Neuronal stem cell (in vitro differentiated cells): Measurements from ENCODE around the gene TXNL4A.

ENCODE experiments used
- DNase-seq: peaks from one replicate; pipeline ENCODE4 v3.0.0-alpha.2; 2013; ENCODE audit warnings: low spot score
- H2AFZ ChIP-seq: one replicate; pipeline ENCODE4 v1.6.1; 2013; ENCODE audit warnings: mild to moderate bottlenecking, low read length, inconsistent platforms
- H2AK5ac ChIP-seq: 2 replicates; pipeline ENCODE4 v1.6.1; 2013; ENCODE audit warnings: low read depth, mild to moderate bottlenecking, inconsistent platforms, low read length, moderate library complexity, mixed read lengths
- H2BK120ac ChIP-seq: 2 replicates; pipeline ENCODE4 v1.6.1; 2013; ENCODE audit warnings: low read depth, mild to moderate bottlenecking, inconsistent platforms, low read length, moderate library complexity, mixed read lengths
- H2BK12ac ChIP-seq: one replicate; pipeline ENCODE4 v1.6.1; 2013; ENCODE audit warnings: low read length, inconsistent platforms
- H2BK15ac ChIP-seq: 2 replicates; pipeline ENCODE4 v1.6.1; 2013; ENCODE audit warnings: mild to moderate bottlenecking, low read length, inconsistent platforms, mixed read lengths
- H2BK5ac ChIP-seq: one replicate; pipeline ENCODE4 v1.6.1; 2013; ENCODE audit warnings: inconsistent platforms, mild to moderate bottlenecking, low read length, moderate library complexity
- H3K14ac ChIP-seq: one replicate; pipeline ENCODE4 v1.6.1; 2013; ENCODE audit warnings: low read length, inconsistent platforms
- H3K18ac ChIP-seq: 2 replicates; pipeline ENCODE4 v1.6.1; 2013; ENCODE audit warnings: low read length, inconsistent platforms
- H3K23ac ChIP-seq: 2 replicates; pipeline ENCODE4 v1.6.1; 2013; ENCODE audit warnings: low read depth, mild to moderate bottlenecking, mixed read lengths, low read length, inconsistent platforms; ENCODE audit not compliant: poor library complexity
- H3K27ac ChIP-seq: replicated peaks from 3 replicates; pipeline ENCODE4 v1.5.1; 2013; ENCODE audit warnings: low read length, inconsistent platforms
- H3K27me3 ChIP-seq, 3 experiments: 2 replicates each; pipeline ENCODE4 v1.6.1; 2013; ENCODE audit warnings: low read length in 3 of 3, mild to moderate bottlenecking in 2 of 3, inconsistent platforms in 1 of 3, low read depth in 1 of 3, mixed read lengths in 1 of 3, moderate library complexity in 1 of 3; ENCODE audit not compliant: control insufficient read depth in 3 of 3, insufficient read depth in 3 of 3
- H3K36me3 ChIP-seq, 2 donors: replicated peaks in 1 of 2; 2 replicates each; pipeline ENCODE4 v1.6.1; 2013; ENCODE audit warnings: low read length in 2 of 2; ENCODE audit not compliant: control insufficient read depth in 2 of 2, insufficient read depth in 2 of 2
- H3K4ac ChIP-seq: 2 replicates; pipeline ENCODE4 v1.6.1; 2013; ENCODE audit warnings: inconsistent platforms, mild to moderate bottlenecking, low read length, moderate library complexity
- H3K4me1 ChIP-seq, 2 donors: 1 replicate in 1 of 2; 2 replicates in 1 of 2; pipeline ENCODE4 v1.6.1; 2013; ENCODE audit warnings: low read length in 2 of 2, low read depth in 1 of 2; ENCODE audit not compliant: control insufficient read depth in 2 of 2, insufficient read depth in 1 of 2
- H3K4me2 ChIP-seq: one replicate; pipeline ENCODE4 v1.6.1; 2013; ENCODE audit warnings: mild to moderate bottlenecking, low read length, inconsistent platforms; ENCODE audit not compliant: insufficient read depth, poor library complexity, severe bottlenecking
- H3K4me3 ChIP-seq, 2 donors: 2 replicates each; pipeline ENCODE4 v1.5.1; 2013; ENCODE audit warnings: low read length in 2 of 2, mild to moderate bottlenecking in 2 of 2, inconsistent platforms in 1 of 2, moderate library complexity in 1 of 2
- H3K79me1 ChIP-seq: one replicate; pipeline ENCODE4 v1.6.1; 2013; ENCODE audit warnings: low read depth, mild to moderate bottlenecking, inconsistent platforms, low read length, moderate library complexity
- H3K9ac ChIP-seq: one replicate; pipeline ENCODE4 v1.6.1; 2013; ENCODE audit warnings: mild to moderate bottlenecking, low read depth, low read length, inconsistent platforms; ENCODE audit not compliant: poor library complexity
- H3K9me3 ChIP-seq, 2 donors: replicated peaks in 1 of 2; 2 replicates each; pipeline versions ENCODE3 to v1.6.1; 2013; ENCODE audit warnings: low read length in 2 of 2, mild to moderate bottlenecking in 2 of 2, inconsistent platforms in 1 of 2, low read depth in 1 of 2, mixed read lengths in 1 of 2, moderate library complexity in 1 of 2; ENCODE audit not compliant: control insufficient read depth in 2 of 2, insufficient read depth in 1 of 2
- H4K8ac ChIP-seq: one replicate; pipeline ENCODE4 v1.6.1; 2013; ENCODE audit warnings: low read depth, mild to moderate bottlenecking, inconsistent platforms, low read length, moderate library complexity
- H4K91ac ChIP-seq: one replicate; pipeline ENCODE4 v1.6.1; 2013; ENCODE audit warnings: low read length, low read depth, mild to moderate bottlenecking, inconsistent platforms; ENCODE audit not compliant: poor library complexity
- WGBS, 2 donors: extraction: QIAGEN DNeasy Blood & Tissue Kit; methylation state at CpG; one replicate each; pipeline ENCODE4 v1.1.7; 2013; ENCODE audit warnings: missing lambda C conversion rate in 2 of 2, mixed read lengths in 1 of 2; ENCODE audit not compliant: insufficient read length in 2 of 2, insufficient replicate concordance in 1 of 2; ENCODE audit errors: extremely low coverage in 2 of 2; 5-methylcytosine and 5-hydroxymethylcytosine counted together

Gene TXNL4A

DNA sequence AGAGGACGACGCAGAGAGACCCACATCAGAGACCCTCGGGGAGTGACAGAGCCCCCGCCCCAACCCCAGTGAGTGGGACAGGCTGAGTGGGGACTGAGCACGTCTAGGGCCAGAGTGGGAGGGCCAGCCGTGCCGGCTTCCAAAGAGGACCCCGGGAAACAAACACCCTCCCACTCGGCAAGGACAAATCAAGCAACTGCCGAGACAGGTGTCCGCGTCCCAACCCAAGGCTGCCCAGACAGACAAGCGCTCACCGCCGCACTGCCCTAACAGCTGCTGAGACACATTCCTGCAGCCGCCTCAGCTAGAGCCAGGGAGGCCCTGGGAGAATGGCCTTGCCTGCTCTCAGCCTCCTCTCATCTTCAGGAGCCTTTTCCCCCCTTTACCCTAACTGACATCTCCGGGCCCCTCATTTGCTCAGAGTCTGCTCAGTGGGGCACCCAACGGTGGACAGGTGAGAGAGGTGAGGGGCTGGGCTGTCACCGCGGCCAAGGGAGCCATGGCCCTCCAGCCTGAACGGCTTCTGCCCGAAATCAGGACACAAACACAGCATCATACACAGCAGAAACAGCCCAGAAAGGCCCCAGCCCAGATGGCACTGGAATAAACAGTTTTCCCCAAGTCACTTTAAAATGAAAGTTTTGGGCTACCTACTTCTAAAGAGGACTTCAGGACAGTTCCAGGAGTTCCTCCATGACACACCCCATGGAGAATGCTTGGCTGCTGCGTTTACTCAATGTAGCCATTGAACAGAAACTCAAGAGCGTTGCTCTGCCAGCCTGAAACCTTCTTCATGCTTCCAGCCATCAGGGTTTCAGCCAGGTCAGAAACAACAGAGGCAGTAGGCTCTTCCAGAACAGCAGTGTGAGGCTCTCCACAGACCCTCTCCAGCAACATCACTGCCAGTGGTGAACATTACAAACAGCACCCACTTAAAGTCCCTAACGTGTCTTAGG, 60.5 kb downstream of the TXNL4A start:
- H3K4me1 ChIP-seq = peaks cover 0 to 6% of the 10 kb centered on the region in 2 donors
- H2BK120ac ChIP-seq = no peak overlapping the region
- no peak overlapping the region for H2AK5ac ChIP-seq
- no peak overlapping the region for H2BK12ac ChIP-seq
- no peak overlapping the region for H3K27ac ChIP-seq
- H3K9ac ChIP-seq = no peak overlapping the region
- H2BK15ac ChIP-seq = no peak overlapping the region
- peak overlapping the region; percentile 49 for H2BK5ac ChIP-seq
- no peak overlapping the region for H3K23ac ChIP-seq
- no peak overlapping the region for H4K8ac ChIP-seq
- no CpG with 5 or more reads among the region's 25 CpGs for WGBS, 2 donors
- peaks cover 0 to 57% of the 10 kb centered on the region in 2 donors for H3K36me3 ChIP-seq
- peaks cover 6% of the 10 kb centered on the region for H3K79me1 ChIP-seq
- no peak overlapping the region for H2AFZ ChIP-seq
- no peaks in the 10 kb centered on the region for H3K27me3 ChIP-seq
- no peak for DNase-seq
- H3K4me2 ChIP-seq = no peak overlapping the region
- H3K4me3 ChIP-seq = no peak overlapping the region
- peaks cover 14 to 57% of the 10 kb centered on the region in 2 donors for H3K9me3 ChIP-seq
- H3K18ac ChIP-seq = no peak overlapping the region
- no peak overlapping the region for H4K91ac ChIP-seq
- H3K14ac ChIP-seq = no peak overlapping the region
- H3K4ac ChIP-seq = no peak overlapping the region

GRCh38 chr18:79926715-79927606, 61.4 kb downstream of the TXNL4A start:
- H3K9me3 ChIP-seq = peaks cover 17 to 54% of the 10 kb centered on the region in 2 donors
- DNase-seq = no peak
- H4K91ac ChIP-seq = no peak overlapping the region
- peak overlapping the region; percentile 49 for H2AK5ac ChIP-seq
- WGBS, 2 donors = no CpG with 5 or more reads among the region's 21 CpGs
- peaks cover 8% of the 10 kb centered on the region for H3K79me1 ChIP-seq
- no peak overlapping the region for H2AFZ ChIP-seq
- H3K27ac ChIP-seq = no peak overlapping the region
- H3K23ac ChIP-seq = peak overlapping the region; percentile 26
- no peak overlapping the region for H3K4me3 ChIP-seq
- H3K27me3 ChIP-seq = no peaks in the 10 kb centered on the region
- no peak overlapping the region for H4K8ac ChIP-seq
- peaks cover 0 to 60% of the 10 kb centered on the region in 2 donors for H3K36me3 ChIP-seq
- no peak overlapping the region for H2BK120ac ChIP-seq
- peaks cover 0 to 6% of the 10 kb centered on the region in 2 donors for H3K4me1 ChIP-seq
- H3K14ac ChIP-seq = no peak overlapping the region
- no peak overlapping the region for H3K18ac ChIP-seq
- no peak overlapping the region for H3K4ac ChIP-seq
- peak overlapping the region; percentile 49 for H2BK5ac ChIP-seq
- H2BK12ac ChIP-seq = no peak overlapping the region
- H3K9ac ChIP-seq = no peak overlapping the region
- no peak overlapping the region for H3K4me2 ChIP-seq
- no peak overlapping the region for H2BK15ac ChIP-seq

DNA sequence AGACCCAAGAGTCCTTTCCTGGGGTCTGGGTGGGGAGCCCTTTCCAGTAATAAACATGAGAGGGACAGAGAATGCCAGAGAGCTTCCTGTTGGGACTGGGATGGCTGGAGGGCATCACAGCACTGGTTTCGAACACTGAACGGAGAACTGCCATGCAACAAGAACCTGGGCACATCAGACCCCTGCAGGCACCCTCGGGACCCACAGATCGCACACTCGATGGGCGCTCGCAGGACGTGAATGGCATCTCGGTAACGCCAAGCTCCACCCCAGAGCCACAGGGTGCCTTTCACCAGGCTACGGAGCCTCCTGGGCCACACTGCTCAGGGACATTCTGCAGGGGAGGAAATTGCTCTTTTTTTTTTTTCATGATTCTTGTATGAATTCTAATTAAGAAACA, 62.1 kb downstream of the TXNL4A start:
- H3K14ac ChIP-seq = no peak overlapping the region
- no peak overlapping the region for H2BK12ac ChIP-seq
- no peak overlapping the region for H3K4me2 ChIP-seq
- no peaks in the 10 kb centered on the region for H3K27me3 ChIP-seq
- no peak overlapping the region for H2BK15ac ChIP-seq
- no peak overlapping the region for H2BK5ac ChIP-seq
- no peak overlapping the region for H2BK120ac ChIP-seq
- H3K4me3 ChIP-seq = no peak overlapping the region
- H3K79me1 ChIP-seq = peaks cover 8% of the 10 kb centered on the region
- H4K8ac ChIP-seq = no peak overlapping the region
- no peak overlapping the region for H2AK5ac ChIP-seq
- H3K9ac ChIP-seq = no peak overlapping the region
- peaks cover 0 to 60% of the 10 kb centered on the region in 2 donors for H3K36me3 ChIP-seq
- H3K4me1 ChIP-seq = peaks cover 0 to 6% of the 10 kb centered on the region in 2 donors
- DNase-seq = no peak
- H4K91ac ChIP-seq = no peak overlapping the region
- no CpG with 5 or more reads among the region's 11 CpGs for WGBS, 2 donors
- no peak overlapping the region for H3K27ac ChIP-seq
- H3K9me3 ChIP-seq = peaks cover 14 to 50% of the 10 kb centered on the region in 2 donors
- H3K18ac ChIP-seq = no peak overlapping the region
- H3K23ac ChIP-seq = no peak overlapping the region
- no peak overlapping the region for H3K4ac ChIP-seq
- H2AFZ ChIP-seq = no peak overlapping the region
